HG02870 (cell line): ENCODE data around the gene PDE11A.

ENCODE experiments used
- ATAC-seq: cut with Tn5 transposase; IDR thresholded peaks from one replicate; pipeline ENCODE4 v1.9.1; 2021; ENCODE audit warnings: mild to moderate bottlenecking, moderate library complexity; ENCODE audit not compliant: unreplicated experiment

PDE11A gene

GRCh38 chr2:177639262-177639914, 433.2 kb downstream of the PDE11A start:
- no peak for ATAC-seq

- ATAC-seq, result no peak
These were observed 434.1 kb downstream of the PDE11A start for GRCh38 chr2:177638507-177638906.

- ATAC-seq, result no peak
These were observed 435.9 kb downstream of the PDE11A start for GRCh38 chr2:177636672-177637071.

GRCh38 chr2:177635696-177636095, 436.9 kb downstream of the PDE11A start:
- no peak for ATAC-seq

GRCh38 chr2:177633910-177634294, 438.7 kb downstream of the PDE11A start:
- ATAC-seq, result no peak

GRCh38 chr2:177633111-177633510, 439.5 kb downstream of the PDE11A start:
- no peak for ATAC-seq

GRCh38 chr2:177631680-177632079, 440.9 kb downstream of the PDE11A start:
- no peak for ATAC-seq

- ATAC-seq, result no peak
These were observed 443.1 kb downstream of the PDE11A start for GRCh38 chr2:177629357-177630024.

GRCh38 chr2:177628831-177629230, 443.7 kb downstream of the PDE11A start:
- ATAC-seq, result no peak

GRCh38 chr2:177625744-177626650, 446.6 kb downstream of the PDE11A start:
- ATAC-seq, result no peak

GRCh38 chr2:177622521-177622920, 450.1 kb downstream of the PDE11A start:
- ATAC-seq, result no peak

GRCh38 chr2:177619986-177620385, 452.6 kb downstream of the PDE11A start:
- no peak for ATAC-seq

- ATAC-seq, result no peak
These were observed 453.1 kb downstream of the PDE11A start for GRCh38 chr2:177619461-177619860.

- peak; percentile 98 for ATAC-seq
These were observed 454.0 kb downstream of the PDE11A start for GRCh38 chr2:177618255-177619253.

- ATAC-seq, result no peak
These were observed 454.7 kb downstream of the PDE11A start for GRCh38 chr2:177617849-177618248.

- ATAC-seq, result no peak
These were observed 455.8 kb downstream of the PDE11A start for GRCh38 chr2:177616731-177617130.

- no peak for ATAC-seq
These were observed 456.5 kb downstream of the PDE11A start for GRCh38 chr2:177616066-177616465.

- ATAC-seq, result no peak
These were observed 459.9 kb downstream of the PDE11A start for GRCh38 chr2:177612659-177613058.

GRCh38 chr2:177611310-177611886, 461.2 kb downstream of the PDE11A start:
- no peak for ATAC-seq

GRCh38 chr2:177610813-177611212, 461.8 kb downstream of the PDE11A start:
- ATAC-seq, result no peak
